HG03521 (cell line): ENCODE data around the gene PROC.
"Not testable (repeated sequence)": the region's sequence is repeated elsewhere in the genome, so short reads cannot be mapped to it uniquely, and the experiment has no call there.

Experiments used
- ATAC-seq: cut with Tn5 transposase; IDR thresholded peaks from one replicate; pipeline ENCODE4 v1.9.1; 2021; ENCODE audit warnings: mild to moderate bottlenecking, moderate library complexity; ENCODE audit not compliant: unreplicated experiment

Gene PROC

DNA sequence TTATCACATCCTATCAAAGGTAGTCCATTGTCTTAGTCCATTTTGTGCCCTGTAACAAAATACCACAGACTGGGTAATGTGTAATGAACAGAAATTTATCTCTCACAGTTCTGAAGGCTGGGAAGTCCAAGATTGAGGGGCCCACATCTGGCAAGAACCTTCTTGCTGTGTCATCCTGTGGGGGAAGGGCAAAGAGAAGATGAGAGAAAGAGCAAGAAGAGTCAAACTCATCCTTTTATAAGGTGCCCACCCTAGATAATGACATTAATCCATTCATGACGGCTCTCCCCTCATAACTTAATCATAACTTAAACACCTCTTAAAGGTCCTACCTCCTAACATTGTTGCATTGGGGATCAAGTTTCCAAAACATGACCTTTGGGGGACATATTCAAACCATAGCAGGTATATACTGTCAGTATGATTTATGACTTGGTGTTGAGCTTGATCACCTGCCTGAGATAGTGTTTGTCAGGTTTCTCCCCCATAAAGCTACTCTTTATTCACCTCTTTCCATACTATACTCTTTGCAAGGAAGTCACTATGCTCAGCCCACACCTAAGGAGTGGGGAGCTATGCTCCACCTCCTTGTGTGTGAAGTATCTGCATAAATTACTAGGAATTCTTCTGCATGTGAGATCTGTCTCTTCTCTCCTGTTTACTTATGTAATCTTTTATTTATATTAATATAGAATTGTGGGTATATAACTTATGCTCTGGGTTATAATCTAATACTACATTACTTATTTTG, 25.2 kb upstream of the PROC start:
- ATAC-seq = no peak

DNA sequence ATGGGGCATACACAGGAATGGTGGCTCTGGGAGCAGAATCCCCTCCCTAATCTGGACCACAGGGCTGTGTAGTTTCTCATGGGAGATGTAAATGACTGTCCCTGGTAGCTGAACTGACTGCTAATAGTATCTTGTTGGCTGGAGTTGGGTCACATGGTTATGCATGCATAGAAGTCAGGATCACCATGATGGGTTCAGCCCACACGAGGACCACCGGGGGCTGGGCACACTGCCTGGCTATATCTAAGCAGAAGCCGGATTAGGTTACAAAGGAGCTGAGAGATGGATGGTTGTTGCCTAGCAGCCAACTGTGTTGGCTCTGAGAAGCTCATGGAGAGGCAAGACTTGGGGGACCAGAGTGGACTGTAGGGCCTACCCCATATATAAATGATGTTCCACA, 23.7 kb upstream of the PROC start:
- ATAC-seq = no peak

DNA sequence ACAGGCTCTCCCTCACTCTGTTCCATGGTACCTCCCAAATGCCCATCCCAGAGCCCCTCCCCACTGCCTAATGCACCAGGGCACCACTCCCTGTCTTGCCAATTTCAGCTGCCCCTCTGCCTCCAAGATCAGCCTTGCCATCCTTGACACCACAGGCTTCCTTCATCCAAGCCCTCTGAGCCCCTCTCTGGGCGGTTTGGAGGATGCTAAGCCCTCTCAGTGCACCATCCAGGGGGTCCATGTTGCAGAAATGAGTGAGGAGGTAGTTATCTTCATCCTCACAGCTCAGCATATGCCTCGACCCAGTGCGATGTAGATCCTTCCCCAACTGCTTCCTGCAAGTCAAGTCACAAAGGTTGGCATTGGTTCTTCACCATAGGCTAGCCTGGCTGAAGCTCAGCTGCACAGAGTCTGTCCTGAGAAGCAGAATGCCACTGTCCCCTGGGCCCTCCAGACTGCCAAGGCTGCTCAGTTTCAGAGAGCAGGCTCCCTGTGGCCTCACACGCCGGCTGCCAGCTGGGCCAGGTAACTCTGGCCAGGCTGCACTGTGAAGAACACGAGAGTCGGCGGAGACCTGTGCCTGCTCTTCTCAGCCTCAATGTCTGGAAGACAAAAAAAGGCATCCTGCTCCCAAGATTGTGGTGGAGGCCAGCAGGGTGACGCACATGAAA, 20.5 kb upstream of the PROC start:
- ATAC-seq = no peak

DNA sequence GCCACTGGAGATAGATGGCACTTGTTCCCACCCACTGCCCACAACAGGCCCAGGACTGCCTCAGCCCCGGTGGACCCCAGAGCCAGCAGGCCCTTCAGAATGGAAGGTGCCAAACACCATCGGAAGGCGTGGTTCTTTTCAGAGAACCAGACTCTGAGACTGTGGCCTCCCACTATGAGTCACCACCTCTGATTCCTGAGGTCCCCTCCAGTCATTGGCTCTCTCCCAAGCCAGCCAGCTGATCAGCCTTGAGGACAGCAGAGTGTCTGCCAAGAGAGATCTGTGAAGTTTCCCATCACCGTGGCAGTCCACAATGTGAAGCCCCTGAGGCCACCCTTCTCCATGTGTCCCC, 20.0 kb upstream of the PROC start:
- peak; percentile 87 for ATAC-seq

DNA sequence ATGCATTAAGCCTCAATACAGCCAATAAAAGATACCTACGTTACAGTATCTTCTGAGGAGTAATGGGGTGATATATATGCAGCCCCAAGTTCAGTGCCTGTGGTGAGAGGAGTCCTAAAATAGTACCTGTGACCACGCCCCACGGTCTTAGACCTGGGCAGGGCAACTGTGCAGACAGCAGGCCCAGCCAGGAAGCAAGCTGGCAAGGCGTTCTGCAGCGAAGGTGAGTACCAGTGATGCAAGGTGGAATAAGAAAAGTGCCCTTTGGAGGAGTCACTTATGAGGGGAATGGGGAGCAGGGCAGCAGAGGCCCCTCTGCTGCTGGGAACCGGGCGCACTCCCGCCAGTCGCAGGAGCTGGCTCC, 17.7 kb upstream of the PROC start:
- ATAC-seq = no peak

DNA sequence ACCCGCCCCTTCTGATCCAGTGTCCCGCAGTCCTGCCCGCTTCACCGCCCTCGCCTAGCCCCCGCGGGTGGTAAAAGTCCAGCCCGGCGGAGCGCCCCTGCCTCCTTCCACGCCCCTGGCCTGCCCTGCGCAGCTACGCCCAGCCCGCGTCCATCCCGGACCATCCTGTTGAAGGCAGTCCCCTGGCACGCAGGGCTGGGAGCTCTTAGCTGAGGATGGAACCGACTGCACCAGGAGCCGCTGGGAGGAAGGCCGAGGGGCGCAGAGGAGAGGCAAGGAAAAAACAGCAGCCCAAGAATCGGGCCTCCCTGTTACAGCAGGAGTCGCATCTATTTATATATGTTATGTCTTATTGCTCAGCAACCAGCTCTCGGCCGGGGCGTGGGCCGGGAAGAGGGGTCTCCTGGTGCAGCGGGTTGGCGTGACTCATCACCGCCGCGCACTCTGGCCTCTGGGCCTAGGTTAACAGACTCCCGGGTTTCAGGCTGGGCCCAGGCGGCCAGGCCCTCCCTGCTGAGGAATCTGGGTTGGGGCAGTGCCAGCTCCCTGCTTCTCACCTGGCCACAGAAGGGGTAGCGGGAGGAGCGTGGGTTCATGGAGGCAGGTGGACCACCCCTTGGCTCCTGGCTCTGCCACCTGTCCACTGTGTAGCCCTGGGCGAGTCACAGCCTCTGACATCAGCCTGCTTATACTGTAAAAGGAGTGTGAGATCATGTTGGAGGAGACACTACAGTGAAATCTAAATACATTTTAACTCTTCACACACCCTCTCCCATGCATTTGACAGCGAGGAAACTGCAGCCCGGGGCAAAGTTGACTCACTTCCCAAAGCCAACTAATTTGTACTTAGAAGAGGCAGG, 17.1 kb upstream of the PROC start:
- ATAC-seq = no peak

DNA sequence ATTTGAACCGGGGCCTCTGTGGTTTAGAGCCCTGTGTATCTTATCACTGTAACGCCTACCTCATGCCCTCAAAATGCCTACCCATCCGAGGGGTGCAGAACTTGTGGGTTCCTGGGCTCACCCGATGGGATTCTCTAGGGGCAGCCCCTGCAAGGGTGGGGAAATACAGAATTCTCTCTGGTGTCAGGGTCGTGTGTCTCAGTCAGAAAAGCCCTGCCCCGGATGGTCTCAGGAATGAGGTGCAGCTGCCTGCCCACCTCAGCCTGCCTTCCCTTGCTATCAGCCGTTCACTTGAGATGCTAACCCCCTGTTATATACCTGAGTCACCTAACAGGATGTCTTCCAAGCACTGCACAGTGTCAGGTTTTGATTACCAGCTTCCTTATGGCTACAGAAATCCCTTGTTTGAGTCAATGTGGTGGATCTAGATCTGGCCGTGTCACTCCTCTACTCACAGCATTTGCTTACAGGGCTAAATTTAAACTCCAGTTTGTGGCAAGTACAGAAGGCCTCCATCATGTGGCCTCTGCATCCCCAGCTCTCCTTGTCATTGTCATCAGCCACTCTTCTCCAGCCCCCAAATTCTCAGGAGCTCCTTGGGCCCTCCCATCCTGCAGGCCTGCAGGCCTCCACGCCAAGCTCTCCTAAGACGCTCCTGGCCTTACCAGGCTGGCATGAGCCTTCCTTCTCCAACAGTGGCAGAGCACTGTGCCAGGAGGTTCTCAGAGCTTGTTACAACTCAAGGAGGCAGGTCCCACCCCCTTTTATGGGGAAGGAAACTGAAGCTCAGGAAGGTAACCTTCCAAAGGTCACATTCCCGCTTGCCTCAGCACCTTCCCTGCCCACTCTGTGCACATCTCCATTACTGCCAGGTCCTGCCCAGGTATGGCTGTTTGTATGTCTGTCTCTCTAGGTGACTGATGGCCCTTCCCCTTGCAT, 16.2 kb upstream of the PROC start:
- no peak for ATAC-seq

DNA sequence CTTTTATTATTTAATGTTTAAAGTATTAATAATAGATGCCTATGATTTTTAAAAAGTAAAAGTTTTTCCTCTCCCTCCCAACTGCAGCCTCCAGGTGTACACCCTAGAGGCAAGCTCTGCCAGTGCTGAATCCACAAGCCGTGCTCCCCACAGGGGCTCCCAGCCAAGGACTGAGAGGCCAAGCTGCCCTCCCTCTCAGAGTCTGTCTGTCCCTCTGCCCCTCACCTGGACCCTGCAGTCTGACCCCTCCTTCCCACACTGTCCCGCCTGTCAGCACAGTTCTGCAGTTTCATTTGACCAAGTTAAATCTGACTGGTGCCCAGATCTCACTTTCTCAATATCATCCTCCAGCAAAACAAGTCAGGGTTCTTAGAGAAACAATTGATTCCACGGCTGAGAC, 14.8 kb upstream of the PROC start:
- ATAC-seq = no peak

DNA sequence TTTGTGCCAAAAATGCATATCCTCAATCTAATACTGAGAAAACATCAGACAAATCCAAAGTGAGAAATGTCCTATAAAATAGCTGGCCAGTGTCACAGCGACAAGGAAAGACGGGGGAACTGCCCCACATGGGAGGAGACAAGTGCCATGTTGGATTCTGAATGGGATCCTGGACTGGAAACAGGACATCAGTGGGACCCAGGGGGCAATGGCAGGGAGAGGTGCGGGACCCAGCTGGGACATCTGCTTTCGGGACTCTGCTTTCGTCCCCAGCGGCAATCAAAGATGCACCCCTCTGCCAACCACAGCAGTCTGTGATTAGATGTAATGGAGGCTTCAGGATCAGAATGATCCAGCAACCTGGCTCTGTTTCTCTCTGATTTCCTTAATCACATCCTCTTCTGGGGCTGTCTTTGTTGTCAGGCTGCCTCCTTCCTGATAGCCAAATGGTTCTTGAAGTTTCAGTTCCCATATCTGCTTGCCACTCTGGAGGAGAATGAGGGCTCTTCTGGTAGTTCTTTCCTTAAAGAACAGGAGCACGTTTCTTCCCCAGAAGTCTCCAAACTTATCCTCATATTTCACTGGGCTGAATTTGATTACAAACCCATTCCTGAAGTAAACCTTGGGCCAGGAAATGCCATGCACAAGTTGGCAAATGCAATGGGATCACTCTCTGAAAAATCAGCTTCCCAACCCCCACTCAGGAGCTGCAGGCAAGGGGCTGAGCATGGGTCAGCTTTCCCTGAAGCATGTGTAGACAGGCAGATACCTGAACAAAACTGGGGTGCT, 13.6 kb upstream of the PROC start:
- ATAC-seq = no peak

DNA sequence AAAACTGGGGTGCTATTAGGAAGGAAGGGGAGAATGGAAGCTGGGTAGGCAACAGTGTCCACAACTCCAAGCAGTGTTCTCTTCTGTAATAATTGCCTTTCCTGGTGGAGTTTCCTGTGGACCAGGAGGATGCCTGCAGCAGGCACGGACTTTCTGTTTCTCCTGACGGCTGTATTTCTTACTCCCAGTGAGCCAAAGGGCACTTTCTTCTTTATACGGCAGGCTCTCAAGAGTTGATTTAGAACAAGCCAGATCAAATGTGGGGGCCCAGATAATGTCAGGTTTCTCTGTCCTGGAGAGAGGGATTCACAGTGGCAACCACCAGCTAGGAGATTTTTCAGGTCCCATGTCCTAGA, 13.0 kb upstream of the PROC start:
- ATAC-seq = no peak

DNA sequence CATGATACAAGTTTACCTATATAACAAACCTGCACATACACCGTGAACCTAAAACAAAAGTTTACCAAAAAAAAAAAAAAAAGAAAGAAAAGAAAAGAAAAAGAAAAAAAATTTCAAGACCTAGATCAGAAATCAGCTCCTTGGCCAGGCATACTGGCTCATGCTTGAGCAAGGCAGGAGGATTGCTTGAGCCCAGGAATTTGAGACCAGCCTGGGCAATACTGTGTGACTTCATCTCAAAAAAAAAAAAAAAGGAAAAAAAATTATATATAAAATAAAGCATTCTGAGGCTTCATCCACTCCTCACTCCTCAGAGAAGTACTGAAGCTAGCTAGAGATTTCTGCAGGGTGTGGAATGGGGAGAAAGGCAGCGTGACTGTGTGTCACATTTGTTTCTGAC, 11.8 kb upstream of the PROC start:
- no peak for ATAC-seq

DNA sequence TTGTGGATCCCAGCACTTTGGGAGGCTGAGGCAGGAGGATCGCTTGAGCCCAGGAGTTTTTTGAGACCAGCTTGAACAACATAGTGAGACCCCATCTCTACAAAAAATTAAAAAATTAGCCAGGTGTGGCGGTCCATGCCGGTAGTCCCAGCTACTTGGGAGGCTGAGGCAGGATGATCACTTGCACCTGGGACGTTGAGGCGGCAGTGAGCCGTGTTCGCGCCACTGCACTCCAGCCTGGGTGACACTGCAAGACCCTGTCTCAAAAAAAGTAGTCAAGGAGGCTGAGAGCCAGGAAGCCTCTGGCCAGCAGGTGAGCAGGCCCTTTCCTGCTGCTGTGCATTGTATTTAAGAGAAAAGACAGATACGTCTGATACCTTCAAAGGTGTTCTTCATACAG, 11.1 kb upstream of the PROC start:
- ATAC-seq = no peak

DNA sequence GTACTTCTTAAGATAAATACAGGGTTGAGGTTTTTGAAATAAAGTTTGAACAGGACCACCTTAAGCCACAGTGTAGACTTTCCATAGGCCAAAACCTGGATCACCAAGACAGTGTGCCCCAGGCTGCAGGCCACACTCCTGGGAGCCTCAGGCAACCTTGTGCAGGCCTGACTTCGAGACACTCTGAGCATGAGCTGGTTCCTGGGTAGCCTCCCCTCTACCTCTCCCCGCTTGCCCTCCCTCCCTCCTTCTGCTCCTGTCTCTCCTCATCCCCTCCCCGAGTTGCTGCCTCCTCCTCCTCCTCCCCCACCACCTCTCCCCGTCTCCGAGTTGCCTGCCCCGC, 10.6 kb upstream of the PROC start:
- peak; percentile 4 for ATAC-seq

DNA sequence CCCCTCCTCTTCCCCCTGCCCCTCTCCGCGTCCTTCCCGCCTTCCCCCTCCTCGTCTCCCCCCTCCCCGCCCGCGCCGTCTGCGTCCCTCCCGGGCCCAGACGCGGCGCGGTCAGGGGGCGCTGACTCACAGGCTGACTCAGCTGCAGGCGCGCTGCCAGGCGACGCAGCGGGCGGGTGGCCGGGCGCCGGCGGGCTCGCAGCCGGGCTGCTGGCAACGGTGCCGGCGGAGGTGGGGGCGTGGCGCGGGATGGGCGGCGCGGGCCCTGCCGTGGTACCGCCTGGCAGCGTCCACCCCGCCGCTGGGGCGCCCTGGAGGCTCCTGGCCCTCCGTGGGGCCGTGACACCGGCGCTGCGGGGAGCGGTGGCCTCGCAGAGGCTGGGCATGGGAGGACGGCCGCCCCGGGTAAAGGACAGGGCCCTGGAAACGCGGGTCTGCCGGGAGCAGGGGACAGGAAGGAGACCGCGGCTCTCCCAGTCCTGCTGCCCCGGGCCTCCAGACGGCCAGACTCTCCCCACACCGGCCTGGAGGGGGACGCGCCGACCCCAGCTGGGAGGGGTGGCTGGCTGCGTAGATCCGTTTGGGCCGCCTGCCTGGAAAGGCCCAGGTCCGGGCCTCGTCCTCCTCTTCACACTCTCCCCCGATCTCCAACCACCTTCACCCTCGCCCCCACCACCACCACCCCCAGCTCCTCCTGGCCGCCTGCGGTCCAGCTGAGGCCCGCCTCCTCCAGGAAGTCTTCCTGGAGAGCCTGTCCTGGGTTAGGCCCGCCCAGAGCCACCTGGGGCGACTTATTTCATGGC, 10.0 kb upstream of the PROC start:
- ATAC-seq = peak; percentile 68

DNA sequence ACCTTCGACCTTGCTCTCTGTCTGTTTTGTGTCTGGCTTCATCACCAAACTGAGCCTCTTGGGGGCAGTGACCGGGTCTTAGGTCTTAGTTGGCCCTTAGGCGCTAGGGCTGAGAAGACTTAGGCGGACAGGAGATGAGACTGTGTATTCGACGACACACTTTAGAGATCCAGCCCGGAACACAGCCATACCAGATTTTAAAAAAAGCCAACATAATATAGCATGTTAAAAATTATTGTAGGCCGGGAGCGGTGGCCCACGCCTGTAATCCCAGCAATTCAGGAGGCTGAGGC, 9.5 kb upstream of the PROC start:
- no peak for ATAC-seq

DNA sequence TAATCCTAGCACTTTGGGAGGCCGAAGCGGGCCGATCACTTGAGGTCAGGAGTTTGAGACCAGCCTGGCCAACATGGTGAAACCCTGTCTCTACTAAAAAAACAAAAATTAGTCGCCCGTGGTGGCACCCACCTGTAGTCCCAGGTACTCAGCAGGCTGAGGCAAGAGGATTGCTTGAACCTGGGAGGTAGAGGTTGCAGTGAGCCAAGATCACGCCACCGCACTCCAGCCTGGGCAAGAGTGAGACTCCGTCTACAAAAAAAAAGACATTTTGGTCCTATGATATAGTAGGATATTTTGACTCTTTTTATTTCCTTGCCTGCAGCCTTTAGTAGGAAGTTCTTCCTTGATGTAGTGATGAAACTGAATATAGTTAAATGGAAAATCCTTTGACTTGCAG, 8.5 kb upstream of the PROC start:
- ATAC-seq = not testable (repeated sequence)

DNA sequence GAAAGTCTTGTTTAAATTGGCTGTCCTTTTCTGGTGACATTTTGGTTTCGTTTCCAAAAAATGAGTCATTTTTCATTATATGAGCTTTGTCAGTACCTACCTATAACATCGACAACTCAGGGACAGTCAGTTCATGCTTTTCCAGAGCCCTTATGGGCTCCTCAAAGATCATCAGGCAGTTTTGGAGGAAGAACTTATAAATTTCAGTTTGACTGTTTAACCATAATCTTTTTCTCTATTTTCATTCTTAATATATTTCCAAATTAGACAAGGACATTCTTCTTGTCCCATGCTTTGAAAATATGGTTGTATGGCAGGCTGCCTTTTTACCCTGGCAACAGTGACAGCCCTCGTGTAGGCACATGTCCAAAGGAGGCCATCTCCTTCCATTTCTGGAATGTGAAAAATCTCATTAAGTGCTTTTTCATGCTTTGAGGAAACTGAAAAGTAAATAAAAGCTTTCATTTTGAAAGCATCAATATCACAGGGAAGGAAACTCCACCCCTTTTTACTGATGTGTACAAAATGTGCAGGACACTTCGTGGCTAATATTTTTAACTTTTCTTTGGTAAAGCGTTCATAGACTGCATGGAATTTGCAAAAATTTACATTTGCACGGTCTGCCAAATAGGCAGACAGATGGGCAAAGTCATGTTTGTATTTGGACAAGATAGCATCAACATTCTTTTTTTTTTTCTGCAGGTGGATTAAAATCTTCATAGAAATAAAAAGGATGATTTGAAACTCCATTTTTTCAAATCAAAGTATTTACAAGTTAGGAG, 7.2 kb upstream of the PROC start:
- no peak for ATAC-seq

DNA sequence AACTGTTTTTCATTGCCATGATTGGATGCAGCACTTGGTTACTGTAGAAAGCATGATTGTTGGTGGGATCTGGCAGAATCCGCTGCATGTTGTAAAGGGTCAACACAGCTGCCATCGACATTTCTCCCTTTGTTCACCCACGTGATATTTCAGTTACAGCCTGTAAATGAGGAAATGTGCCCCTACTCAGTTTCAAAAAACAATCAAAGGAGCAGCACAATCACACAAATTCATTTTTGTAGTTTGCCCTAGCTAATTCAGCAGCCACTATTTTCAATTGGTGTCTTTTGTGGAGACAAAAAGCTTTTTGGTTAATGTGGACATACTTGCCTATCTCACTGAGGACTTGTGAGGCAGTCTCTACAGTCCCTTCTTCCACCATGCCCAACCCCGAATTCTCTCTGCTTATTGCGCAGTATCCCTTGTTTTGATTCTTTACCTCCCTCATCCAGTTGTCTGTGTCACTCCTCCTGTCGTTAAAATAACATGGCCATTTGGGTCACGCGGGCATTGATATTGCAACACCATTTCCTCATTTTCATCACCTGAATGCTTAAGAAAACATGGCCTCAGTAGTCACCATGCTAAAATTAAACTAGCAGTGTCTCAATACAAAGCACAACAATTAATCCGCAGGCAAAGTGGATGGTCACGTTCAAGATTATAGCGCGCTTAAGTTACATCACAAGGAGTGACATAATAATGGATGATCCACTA, 6.4 kb upstream of the PROC start:
- no peak for ATAC-seq
